HTERT RPE-1 (cell line): Measurements from ENCODE around the gene COL4A1.

Experiments
- in situ Hi-C: fragments of 300-500 bp; cut with MboI; formaldehyde crosslinking; loops from 4 replicates; pipeline ENCODE4 v1.14.3; 2020; ENCODE audit warnings: low sequenced_read_pairs

Gene COL4A1

DNA sequence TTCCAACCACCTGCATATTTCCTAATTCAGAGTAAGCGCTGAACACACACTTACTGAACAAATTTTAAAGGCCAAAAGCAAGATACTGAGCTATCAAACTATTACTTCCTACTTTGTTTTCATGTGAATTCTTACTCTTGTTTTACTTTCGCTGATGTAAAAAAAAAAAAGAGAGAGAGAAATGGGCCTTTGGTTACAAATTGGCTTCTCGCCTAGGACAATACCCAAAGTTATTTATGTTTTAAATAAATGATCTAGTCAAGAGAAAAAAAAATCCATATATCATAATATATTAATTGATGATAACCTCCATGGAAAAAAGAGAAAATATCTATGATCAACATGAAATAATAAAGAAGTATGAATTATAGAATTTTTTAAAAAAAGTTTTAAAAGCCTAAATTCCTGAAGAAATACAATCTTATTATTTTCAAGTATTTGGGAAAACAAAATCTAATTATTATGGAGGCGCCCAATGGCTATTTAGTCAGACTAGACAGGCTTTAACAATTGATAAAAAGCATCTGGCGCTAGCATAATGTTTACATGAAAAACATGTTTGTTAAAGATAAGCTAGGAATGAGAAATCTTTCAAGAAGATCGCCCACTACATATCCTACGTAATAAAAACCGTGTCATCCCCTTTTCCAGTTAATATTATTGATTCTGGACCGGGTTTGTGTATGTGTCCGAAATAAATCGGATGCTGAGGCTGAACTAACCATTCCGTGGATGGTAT is 9.0 kb downstream of the COL4A1 start:
- in situ Hi-C loops = no loop called here

DNA sequence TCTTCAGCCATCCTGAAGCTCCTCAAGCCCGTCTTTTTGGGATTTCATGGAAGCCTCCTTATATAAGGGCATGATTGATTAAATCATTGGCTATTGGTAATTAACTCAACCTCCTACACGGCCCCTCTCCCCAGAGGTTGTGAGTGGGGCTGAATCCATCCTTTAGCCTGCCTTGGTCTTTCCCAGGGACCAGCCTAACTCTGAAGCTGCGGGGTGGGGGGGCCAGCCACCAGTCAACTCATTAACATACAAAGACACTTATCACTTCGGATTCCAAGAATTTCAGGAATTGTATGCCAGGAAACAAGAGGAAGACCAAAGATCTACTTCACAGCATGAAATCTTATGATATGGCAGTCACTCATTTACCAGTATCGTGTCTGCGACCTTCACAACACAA is 9.9 kb downstream of the COL4A1 start:
- in situ Hi-C loops = no loop called here

GRCh38 chr13:110294622-110295021 is 12.3 kb downstream of the COL4A1 start:
- in situ Hi-C loops = no loop called here

- in situ Hi-C loops = no loop called here
Observed at GRCh38 chr13:110294146-110294545, 12.8 kb downstream of the COL4A1 start.

DNA sequence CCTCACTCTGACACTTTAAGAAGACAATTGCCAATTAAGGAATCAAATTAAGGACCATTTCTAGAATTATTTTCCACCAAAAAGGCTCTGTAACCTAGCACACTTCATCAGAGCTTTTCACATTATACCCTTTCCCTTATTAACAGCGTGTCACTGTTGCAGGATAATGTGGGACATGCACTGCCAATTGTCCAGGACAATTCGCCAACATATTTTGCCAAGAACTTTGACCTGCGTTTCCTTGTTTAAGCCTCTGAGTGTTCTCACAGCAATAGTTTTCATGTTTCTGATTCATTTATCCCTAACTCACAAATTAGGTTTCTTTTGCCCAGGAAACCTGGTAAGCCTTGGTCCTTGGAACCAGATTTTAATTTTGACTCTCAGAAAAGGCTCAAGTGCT is 13.3 kb downstream of the COL4A1 start:
- in situ Hi-C loops = no loop called here

GRCh38 chr13:110293037-110293436 is 13.9 kb downstream of the COL4A1 start:
- in situ Hi-C loops = no loop called here

GRCh38 chr13:110291286-110291685 is 15.7 kb downstream of the COL4A1 start:
- in situ Hi-C loops = no loop called here

DNA sequence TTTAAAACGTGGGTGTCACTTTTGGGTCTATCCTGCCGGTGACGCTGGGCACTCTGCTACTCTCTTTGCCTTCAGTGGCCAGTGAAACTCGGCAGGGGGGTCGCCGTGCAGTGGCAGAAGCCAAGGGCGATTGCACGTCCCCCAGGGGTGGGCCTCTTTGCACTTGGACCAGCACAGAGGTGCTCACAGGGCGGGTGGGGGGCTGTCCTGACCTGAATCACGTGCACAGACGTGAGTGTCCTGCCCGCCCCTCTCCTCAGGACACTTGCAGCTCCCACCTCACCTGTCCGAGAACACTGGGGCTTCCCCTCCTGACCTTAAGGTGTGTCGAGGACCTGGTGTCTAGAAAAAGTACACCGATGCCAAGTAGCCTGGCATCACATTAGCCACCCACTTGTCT is 16.1 kb downstream of the COL4A1 start:
- in situ Hi-C loops = no loop called here

DNA sequence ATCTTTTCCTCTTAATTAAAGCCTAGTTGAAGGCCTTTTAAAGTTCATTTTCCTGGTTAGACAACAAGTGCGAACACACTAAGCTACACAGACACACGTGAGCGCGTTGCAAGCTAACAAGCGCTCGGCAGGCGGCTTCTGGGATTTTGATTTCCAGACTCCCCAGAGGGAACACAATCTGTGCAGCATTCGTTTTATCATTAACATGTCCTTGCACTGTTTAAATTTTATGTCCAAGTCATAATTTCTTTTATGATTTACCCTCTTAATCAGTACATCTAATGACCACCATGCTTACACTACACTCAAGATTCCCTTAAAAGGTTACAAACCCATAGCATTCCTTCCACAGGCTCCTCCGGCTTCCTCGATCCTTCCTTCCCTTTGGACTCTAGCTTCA is 16.8 kb downstream of the COL4A1 start:
- in situ Hi-C loops = no loop called here

DNA sequence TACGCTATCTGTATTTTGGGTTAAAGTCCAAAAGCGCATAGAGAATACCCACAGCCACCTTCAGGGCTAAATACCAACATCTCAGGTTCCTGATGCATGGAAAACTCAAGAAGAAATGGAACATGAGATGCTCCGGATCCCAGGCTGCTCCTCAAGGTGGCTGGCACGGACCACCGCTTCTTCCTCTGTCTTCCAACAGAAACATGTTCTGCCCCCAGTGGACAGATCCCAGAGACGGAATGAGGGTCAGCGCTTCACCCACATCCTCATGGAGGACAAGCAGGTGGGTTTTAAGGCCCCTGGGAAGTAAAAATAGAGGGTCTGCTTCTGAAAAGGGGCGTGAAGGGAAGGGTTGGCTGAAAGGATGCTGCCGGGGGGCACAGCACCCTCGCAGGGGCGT is 17.3 kb downstream of the COL4A1 start:
- in situ Hi-C loops = no loop called here

- in situ Hi-C loops = no loop called here
Observed at GRCh38 chr13:110289174-110289573, 17.8 kb downstream of the COL4A1 start.

DNA sequence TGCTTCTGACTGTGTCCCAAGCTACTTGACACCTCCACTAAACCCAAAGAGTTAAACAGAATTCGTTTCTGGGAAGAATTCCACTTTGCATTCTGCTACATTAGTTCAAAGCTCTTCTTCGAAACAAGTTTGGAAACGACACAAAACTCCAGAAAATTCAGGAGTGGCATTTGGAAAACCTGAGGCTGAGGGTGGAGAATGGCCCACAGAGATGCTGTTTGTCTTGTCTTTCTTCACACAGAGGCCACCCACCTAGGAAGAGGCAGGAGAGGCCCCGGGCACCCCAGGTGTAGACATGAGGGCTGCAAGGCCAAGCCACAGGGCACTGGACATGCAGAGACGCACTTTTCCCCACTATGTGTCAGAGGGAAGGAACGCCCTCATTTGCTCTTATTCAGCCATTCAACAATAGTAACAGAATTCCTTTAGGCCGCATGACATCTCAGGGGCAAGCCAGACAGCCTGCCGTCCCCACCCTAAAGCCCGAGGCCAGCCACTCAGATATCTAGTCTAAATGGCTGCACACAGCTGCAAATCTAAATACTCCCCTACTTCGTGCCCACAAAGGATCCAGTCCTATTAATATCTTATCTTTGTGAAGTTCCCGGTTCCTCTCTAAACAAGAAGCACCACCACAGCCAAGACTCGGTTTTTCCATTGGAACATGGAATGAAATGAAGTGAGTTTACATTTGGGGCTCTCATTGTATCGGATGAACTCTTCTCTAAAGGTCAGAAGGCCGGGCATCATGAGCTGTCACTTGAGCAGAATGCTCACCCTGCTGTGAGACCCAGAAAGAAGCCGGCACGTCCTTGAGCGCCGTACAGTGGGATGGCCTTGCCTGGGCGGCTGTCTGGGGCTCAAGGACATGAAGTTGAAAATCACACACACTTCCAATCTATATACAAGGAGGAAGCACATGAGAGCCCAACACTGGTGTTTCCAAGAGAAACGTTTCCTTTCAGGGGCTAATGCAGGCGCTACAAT is 19.8 kb downstream of the COL4A1 start:
- in situ Hi-C loops = no loop called here

- in situ Hi-C loops = no loop called here
Observed at GRCh38 chr13:110285991-110286832, 20.7 kb downstream of the COL4A1 start.

DNA sequence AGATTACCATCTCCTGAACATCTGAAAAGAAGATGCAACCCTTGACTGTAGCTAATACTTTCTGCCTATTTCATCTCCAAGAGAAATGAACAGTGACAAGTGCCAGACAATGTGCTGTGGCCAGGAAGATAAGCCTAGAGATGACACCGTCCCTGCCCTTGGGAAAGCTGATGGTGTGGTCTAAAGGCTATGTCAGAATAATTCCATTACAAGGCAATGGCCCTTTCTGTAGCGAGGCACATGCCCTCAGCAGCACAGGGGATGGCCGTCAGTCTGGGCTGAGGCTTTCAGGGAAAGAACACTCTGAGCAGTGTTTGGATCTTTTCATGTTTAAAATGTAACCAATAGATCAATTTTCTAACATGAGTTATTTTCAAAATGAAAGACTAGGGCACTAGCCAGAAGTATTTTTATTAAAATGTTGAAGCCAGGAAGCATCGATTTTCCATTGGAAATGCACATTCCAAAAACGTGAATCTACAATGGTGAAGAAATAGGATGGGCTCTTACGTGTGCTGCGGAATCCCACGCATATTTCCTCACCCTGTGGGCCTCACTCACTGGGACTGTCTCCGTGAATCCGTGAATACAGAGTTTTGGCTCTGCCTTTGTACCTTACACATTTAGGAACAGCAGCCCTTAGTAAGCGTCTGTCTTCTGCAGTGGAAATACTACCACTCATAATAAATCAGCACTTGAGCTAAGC is 22.0 kb downstream of the COL4A1 start:
- in situ Hi-C loops = no loop called here

DNA sequence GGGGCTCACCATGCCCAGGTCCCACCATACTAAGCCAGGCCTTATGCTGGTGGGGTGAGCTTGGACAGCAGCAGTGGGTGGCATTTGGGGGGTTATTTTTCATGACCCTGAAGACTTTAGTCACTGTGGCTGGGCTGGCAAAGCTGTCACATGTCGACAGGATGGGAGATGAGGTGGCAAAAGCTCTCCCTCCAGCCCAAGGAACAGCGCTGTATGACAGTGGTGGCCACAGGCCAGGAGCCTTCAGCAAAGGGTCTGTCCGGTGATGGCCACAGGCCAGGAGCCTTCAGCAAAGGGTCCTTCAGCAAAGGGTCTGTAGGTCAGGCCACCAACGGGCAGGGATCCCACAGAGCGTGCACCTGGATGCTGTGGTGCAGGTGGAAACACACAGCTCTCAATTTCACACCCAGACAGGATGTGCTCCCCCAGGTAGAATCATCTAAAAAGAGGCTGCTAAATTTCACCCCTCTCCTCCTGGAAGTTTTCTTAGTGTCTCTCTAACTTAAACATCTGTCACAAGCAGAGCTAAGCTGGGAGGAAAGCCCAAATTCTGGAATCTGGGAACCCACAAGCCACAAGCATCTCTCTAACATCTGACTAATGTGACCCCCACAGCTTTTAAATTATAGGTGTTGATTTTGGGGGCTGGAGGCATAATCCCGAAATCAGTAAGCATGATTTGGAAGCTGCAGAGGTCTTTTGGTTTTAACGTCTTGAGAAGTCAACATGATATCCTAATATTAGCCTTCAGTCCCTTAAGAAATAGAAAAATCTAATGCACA is 23.0 kb downstream of the COL4A1 start:
- in situ Hi-C loops = no loop called here

- in situ Hi-C loops = no loop called here
Observed at GRCh38 chr13:110282316-110282841, 24.6 kb downstream of the COL4A1 start.

- in situ Hi-C loops = no loop called here
Observed at GRCh38 chr13:110281736-110282135, 25.2 kb downstream of the COL4A1 start.

- in situ Hi-C loops = no loop called here
Observed at GRCh38 chr13:110280985-110281688, 25.8 kb downstream of the COL4A1 start.
